CD4-positive, alpha-beta T cell treated with Interleukin-17A for 1 hour (primary cell): ENCODE measurements around the gene RNLS.

ENCODE experiments used
- DNase-seq: peaks from one replicate; pipeline ENCODE4 v3.0.0-alpha.2; 2020

RNLS gene

GRCh38 chr10:88423732-88424131 is 159.4 kb downstream of the RNLS start:
- DNase-seq: no peak

- no peak for DNase-seq
Measured at GRCh38 chr10:88421590-88421989, 161.5 kb downstream of the RNLS start.

- no peak for DNase-seq
Measured at GRCh38 chr10:88418871-88419270, 164.2 kb downstream of the RNLS start.

- DNase-seq: no peak
Measured at GRCh38 chr10:88417387-88418030, 165.6 kb downstream of the RNLS start.

GRCh38 chr10:88416801-88417200 is 166.3 kb downstream of the RNLS start:
- DNase-seq: no peak

GRCh38 chr10:88415533-88416130 is 167.5 kb downstream of the RNLS start:
- DNase-seq: no peak

GRCh38 chr10:88413412-88413811 is 169.7 kb downstream of the RNLS start:
- no peak for DNase-seq

- DNase-seq: no peak
Measured at GRCh38 chr10:88411772-88412349, 171.3 kb downstream of the RNLS start.

- DNase-seq: no peak
Measured at GRCh38 chr10:88409824-88410223, 173.3 kb downstream of the RNLS start.

- no peak for DNase-seq
Measured at GRCh38 chr10:88409236-88409635, 173.9 kb downstream of the RNLS start.

GRCh38 chr10:88408096-88408495 is 175.0 kb downstream of the RNLS start:
- DNase-seq: no peak

- DNase-seq: no peak
Measured at GRCh38 chr10:88404133-88404532, 179.0 kb downstream of the RNLS start.

- no peak for DNase-seq
Measured at GRCh38 chr10:88401671-88402347, 181.3 kb downstream of the RNLS start.

- DNase-seq: no peak
Measured at GRCh38 chr10:88399240-88399639, 183.9 kb downstream of the RNLS start.

GRCh38 chr10:88395677-88396076 is 187.4 kb downstream of the RNLS start:
- no peak for DNase-seq

GRCh38 chr10:88392222-88392621 is 190.9 kb downstream of the RNLS start:
- peak; percentile 22 for DNase-seq

- DNase-seq: no peak
Measured at GRCh38 chr10:88390041-88390440, 193.1 kb downstream of the RNLS start.

GRCh38 chr10:88389456-88389855 is 193.7 kb downstream of the RNLS start:
- DNase-seq: peak; percentile 69

- DNase-seq: no peak
Measured at GRCh38 chr10:88388324-88388723, 194.8 kb downstream of the RNLS start.

- DNase-seq: peak; percentile 57
Measured at GRCh38 chr10:88386821-88387773, 196.0 kb downstream of the RNLS start.

- DNase-seq: no peak
Measured at GRCh38 chr10:88386204-88386788, 196.8 kb downstream of the RNLS start.

- peak; percentile 79 for DNase-seq
Measured at GRCh38 chr10:88385601-88386203, 197.4 kb downstream of the RNLS start.
